Stimulated activated CD8-positive, alpha-beta memory T cell treated with anti-CD3 and anti-CD28 coated beads, Interleukin-7, amount 100 ng/mL, for 48 hours (primary cell): Measurements from ENCODE around the gene SYT12.

Experiments
- DNase-seq, 2 donors: peaks; one replicate each; pipeline ENCODE4 v3.0.0-alpha.2; 2020; ENCODE audit warnings: low read depth in 1 of 2; ENCODE audit errors: extremely low read depth in 1 of 2

Gene SYT12

DNA sequence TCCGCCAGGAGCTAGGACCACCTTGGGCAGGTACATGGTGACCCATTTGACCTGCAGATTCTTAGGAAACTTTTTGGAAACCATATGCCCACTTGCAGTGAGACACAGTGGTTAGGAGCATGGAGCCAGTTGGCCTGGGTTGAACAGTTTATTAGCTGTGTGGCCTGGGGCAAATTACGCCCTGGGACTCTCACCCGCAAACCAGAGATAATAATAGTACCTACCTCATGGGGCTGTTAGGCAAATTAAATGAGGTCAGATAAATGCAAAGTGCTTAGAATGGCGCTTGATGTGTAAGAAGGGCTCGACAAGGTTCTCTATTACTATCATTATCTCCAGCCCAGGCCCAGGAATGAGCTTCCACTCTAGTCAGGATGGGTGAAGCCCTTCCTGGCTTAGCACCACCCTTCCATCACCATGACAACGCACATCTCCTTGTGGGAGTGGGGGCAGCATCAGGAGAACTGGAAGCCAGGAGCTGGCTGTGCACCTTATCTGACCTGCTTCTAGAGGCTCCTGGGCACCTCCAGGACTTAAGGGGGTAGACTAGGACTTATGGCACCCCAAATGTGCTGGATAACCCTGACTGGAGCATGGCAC, 5.1 kb downstream of the SYT12 start:
- DNase-seq = no peak

DNA sequence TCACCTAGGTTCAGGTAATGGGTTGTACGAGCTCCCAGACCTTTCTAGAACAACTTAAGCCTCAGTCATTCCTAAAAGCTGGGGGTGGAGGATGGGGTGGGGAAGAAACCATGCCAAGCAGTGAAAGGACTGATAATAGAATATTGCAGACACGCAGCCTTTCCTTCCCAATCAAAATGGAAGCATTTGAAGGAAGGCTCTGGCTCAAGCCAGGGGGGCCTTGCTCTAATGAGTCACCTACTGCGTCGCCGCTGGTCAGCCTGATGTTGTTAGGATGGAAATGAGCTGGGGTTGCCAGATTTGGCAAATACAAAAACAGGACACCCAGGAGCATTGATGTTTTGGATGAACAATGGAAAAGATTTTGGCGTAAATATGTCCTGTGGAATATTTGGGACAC, 6.2 kb downstream of the SYT12 start:
- no peak for DNase-seq

DNA sequence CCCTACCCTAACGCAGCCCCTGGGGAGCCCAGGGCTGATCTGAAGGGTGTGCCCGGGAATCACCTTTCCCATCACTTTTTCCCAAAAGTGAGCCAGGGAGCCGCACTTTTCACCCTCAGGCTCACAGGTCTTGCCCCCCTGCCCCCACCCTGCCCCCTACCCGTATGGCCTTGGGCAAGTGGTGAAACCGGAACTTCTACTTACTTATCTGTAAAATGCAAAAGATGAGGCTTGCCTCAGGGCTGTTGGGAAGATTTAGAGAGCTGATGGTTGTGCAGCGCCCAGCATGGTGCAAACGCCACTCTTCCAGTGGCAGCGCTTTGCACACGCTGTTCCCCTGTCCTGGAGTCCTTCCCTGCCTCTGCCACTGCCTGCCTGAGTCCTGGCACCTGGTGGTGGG, 8.0 kb downstream of the SYT12 start:
- DNase-seq = no peak

DNA sequence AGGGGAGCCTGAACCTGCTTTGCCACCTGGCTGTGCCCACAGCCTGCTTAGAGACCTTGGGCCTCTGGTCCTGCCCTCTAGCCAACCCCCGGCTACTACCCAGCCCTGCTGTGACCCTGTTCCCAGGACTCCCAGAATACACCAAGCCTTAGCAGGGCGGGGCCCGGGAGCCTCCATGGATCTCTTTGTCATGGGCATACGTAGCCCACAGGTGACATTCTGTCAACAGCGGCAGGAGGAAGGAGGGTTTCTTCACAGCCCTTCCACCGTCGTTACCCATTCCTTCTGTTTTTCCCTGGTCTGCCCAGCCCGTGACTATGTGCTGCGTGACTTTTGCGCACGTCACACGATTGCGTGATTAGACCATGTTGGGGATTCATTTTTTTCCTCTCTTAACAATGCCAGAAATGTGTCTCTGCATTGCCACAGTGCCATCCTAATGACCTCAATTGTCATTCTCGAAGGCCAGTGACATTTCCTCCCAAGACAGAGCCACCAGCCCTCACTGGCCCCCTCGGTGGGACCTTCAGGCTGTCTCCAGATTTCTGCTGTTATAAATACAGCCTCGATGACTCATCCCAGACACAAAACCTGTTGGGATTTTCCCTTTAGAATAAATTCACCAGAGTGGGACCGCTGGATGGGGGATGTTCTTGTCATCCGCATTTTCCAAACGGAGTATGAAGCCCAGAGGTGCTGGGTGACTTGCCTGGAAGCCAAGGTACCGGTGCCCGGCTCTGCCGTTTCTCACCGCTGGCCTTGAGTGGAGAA, 9.0 kb downstream of the SYT12 start:
- no peak for DNase-seq

GRCh38 chr11:67032830-67033551, 10.1 kb downstream of the SYT12 start:
- DNase-seq = no peak

DNA sequence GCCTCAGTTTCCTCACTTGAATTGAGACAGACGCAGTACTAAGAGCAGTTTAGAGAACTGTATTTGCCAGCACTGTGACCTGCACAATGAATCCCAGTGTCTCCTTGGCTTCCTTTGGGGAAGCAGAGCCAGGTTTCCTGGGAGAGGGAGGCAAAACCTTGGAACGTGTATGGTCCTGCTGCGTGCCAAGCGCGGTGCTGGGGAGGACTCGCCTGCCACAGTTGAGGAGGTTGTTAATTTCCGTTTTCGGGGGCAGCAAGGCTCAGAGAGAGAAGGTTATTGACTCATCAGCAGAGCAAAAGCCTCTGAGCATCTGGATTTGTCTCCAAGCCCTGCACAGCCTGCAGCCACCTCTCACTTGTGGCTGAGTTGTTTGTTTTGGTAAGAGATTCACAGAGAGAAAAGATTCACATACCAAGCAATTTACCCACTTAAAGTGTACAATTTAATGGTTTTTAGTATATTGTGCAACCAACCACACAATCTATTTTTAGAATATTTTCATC, 10.8 kb downstream of the SYT12 start:
- DNase-seq = no peak

DNA sequence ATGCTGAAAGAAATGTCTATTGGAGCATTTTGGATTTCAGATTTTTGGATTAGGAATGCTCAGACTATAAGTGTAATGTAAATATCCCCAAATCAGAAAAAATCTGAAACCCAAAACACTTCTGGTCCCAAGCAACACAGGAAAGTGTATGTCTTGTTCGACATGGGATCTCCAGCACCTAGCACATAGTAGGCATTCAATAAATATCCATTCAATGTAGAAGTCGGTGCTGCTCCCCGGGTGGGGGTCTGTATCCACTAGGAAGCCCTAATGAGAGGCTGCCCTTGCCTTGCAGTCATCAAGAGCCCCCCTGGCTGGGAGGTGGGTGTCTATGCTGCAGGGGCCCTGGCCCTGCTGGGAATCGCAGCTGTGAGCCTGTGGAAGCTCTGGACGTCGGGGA, 11.4 kb downstream of the SYT12 start:
- no peak for DNase-seq

- DNase-seq = no peak
Observed at GRCh38 chr11:67040147-67040546, 17.2 kb downstream of the SYT12 start.

DNA sequence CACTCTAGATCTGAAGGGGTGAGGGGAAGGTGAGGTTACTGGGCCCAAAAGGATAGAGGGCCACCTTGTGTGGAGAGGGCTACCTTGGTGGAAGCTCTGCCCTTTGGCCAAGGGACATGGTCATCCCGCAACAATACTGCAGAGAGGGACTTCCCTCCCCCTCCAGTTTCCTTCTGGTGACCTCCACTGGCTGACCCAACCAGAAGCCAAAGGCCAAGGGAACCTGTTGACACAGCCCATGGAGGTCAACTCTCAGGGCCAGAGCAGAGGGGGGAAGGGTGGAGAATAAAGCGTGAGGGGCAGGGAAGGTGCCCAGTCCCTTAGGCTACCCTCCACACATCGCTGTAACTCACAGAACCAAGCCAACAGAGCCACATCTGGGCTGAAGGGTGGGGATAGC, 18.7 kb downstream of the SYT12 start:
- no peak for DNase-seq

GRCh38 chr11:67043572-67044349, 20.8 kb downstream of the SYT12 start:
- DNase-seq = no peak

DNA sequence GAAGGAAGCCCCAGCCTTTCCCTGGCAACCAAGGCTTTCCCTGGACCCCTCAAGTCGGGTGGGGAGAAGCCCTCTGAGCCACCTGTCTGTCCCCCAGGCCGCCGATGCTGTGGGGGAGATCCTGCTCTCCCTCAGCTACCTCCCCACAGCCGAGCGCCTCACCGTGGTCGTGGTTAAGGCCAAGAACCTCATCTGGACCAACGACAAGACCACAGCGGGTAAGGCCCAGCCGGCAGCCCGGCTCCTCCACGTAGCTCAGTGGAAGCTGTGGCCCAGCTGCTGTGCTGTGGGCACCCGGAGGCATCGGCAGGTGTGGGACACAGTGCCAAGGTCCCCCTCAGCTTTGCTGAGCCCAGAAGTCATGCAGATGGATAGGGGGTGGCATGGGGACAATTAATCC, 21.6 kb downstream of the SYT12 start:
- no peak for DNase-seq

DNA sequence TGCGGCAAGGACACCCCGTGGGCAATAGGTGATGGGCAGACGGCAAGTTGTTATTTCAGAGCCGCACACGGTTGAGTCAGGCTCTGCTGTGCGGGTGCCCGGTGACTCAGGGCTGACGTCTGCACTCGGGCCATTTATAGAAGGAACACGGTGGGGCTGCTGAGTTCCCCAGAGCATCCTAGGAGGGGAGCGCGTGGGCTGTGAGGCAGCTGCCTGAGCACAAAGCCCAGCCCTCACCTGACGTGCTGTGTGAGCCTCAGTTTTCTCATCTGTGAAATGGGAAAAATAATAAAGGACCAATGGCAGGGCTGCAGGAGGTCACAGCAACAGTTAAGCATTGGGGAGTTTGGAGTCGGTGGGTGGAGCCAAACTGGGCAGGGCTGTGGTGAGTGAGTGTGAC, 22.4 kb downstream of the SYT12 start:
- no peak for DNase-seq

- DNase-seq = no peak
Observed at GRCh38 chr11:67048515-67049130, 25.7 kb downstream of the SYT12 start.

DNA sequence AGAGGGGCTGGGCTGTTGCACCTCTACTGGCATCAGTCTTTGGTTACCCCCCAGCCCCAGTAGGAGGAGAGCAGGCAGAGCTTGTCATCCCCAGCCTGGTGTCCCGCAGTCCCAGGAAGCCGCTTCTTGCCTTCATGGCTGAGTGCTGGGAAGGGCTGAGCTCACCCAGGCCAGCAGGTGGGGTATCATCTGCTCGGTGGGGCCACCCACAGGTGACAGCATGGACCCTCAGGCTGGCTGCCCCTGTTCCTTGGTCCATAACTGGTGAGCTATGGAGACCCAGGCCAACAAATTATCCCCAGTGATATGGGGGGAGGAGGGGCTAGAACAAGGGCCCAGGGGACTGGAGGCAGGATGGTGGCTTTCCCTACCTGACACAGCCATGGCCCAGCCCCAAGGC, 27.2 kb downstream of the SYT12 start:
- DNase-seq = no peak

GRCh38 chr11:67051180-67051893, 28.4 kb downstream of the SYT12 start:
- no peak for DNase-seq

DNA sequence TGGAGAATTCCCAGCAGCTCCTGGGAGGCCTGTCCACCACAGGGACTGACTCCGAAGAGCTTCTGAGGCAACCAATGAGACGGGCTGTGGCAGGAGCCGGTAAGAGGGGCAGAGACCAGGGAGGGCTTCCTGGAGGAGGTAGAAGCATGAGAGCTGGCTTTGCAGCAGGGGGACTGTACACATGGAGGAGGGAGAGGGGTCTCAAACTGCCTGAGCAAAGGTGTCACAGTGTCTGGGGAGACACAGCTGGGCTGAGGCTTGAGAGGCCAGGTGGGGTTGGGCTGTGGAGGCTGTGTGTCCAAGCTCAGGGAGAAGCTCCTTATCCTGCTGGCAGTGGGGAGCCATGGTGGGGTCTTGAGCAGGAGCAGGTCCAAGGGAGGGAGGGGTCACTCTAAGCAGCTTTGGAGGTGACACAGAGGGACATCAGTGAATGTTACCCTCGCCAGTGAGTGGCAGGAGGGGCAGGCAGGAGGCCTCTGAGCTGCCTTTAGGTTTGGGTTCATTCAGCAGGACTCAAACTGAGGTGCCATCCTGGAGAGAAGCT, 29.1 kb downstream of the SYT12 start:
- DNase-seq = no peak

GRCh38 chr11:67052891-67053290, 30.0 kb downstream of the SYT12 start:
- no peak for DNase-seq

GRCh38 chr11:67053896-67054329, 31.0 kb downstream of the SYT12 start:
- DNase-seq = peak in 1 of 2 donors; percentile 32

DNA sequence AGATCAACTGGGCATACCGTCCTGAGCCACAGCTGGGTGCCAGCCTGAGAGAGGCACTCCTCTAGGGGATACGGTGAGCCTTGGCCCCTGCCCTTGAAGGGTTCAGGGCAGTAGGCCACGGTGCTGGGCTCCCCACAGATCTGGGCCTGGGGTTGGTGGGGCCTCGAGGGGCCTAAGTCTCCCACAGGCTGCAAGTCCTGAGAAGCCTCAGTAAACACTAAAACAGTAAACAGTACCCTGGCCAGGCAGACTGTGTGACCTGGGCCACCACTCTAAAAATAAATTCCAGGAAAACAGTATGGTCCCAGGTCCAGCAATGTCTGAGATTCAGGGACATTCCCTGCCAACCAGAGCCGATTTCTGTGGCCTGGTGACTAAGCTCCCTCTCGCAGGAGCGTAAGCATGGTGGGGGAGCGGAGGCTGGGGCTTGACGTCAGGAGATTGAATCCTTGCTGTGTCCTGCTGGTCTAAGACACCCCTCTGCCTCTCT, 31.5 kb downstream of the SYT12 start:
- no peak for DNase-seq
